CD4-positive, alpha-beta T cell treated with Interleukin-17A for 1 hour (primary cell): ENCODE results near the gene PCDHB5.
"Not testable (repeated sequence)": the region's sequence is repeated elsewhere in the genome, so short reads cannot be mapped to it uniquely, and the experiment has no call there.

Experiments
- DNase-seq: peaks from one replicate; pipeline ENCODE4 v3.0.0-alpha.2; 2020

PCDHB5 gene

GRCh38 chr5:141135030-141135717 lies at the start of gene PCDHB5:
Gene PCDHB5, plus strand, starts transcription at chr5:141135206. Its CDS starts 229 bp downstream, at chr5:141135435.
- no peak for DNase-seq

- DNase-seq: no peak
Observed at GRCh38 chr5:141094481-141095262, 40.3 kb upstream of the PCDHB5 start, which contains the start of gene PCDHB2. Gene PCDHB2, plus strand, starts transcription at chr5:141094615. Its CDS starts 176 bp downstream, at chr5:141094791.

- no peak for DNase-seq
Observed at GRCh38 chr5:141095263-141095641, 39.8 kb upstream of the PCDHB5 start.

GRCh38 chr5:141096181-141096580 lies 38.8 kb upstream of the PCDHB5 start:
- DNase-seq: not testable (repeated sequence)

GRCh38 chr5:141096586-141096985 lies 38.4 kb upstream of the PCDHB5 start:
- DNase-seq: not testable (repeated sequence)

GRCh38 chr5:141100243-141100805 lies 34.7 kb upstream of the PCDHB5 start, which contains the start of gene PCDHB3:
Gene PCDHB3, plus strand, starts transcription at chr5:141100473. Its CDS starts 177 bp downstream, at chr5:141100650.
- no peak for DNase-seq

- no peak for DNase-seq
Observed at GRCh38 chr5:141101059-141101458, 33.9 kb upstream of the PCDHB5 start.

GRCh38 chr5:141102070-141102469 lies 32.9 kb upstream of the PCDHB5 start:
- DNase-seq: not testable (repeated sequence)

- not testable (repeated sequence) for DNase-seq
Observed at GRCh38 chr5:141102471-141102870, 32.5 kb upstream of the PCDHB5 start.

- DNase-seq: no peak
Observed at GRCh38 chr5:141105350-141105749, 29.7 kb upstream of the PCDHB5 start.

- no peak for DNase-seq
Observed at GRCh38 chr5:141119250-141119649, 15.8 kb upstream of the PCDHB5 start.

- DNase-seq: no peak
Observed at GRCh38 chr5:141121563-141121962, 13.4 kb upstream of the PCDHB5 start, which contains the start of gene PCDHB4. Gene PCDHB4, plus strand, starts transcription at chr5:141121818. Its CDS starts 181 bp downstream, at chr5:141121999.

GRCh38 chr5:141121985-141122384 lies 13.0 kb upstream of the PCDHB5 start:
- DNase-seq: no peak

- not testable (repeated sequence) for DNase-seq
Observed at GRCh38 chr5:141123396-141124135, 11.4 kb upstream of the PCDHB5 start.

GRCh38 chr5:141127305-141127704 lies 7.7 kb upstream of the PCDHB5 start:
- DNase-seq: no peak

- no peak for DNase-seq
Observed at GRCh38 chr5:141135718-141136266, 786 bp downstream of the PCDHB5 start.

GRCh38 chr5:141137346-141137745 lies 2.3 kb downstream of the PCDHB5 start:
- not testable (repeated sequence) for DNase-seq

GRCh38 chr5:141149812-141150211 lies 14.8 kb downstream of the PCDHB5 start, which contains the start of gene PCDHB6:
Gene PCDHB6, plus strand, starts transcription at chr5:141150057. Its CDS starts 201 bp downstream, at chr5:141150258.
- DNase-seq: no peak

- DNase-seq: no peak
Observed at GRCh38 chr5:141150224-141150992, 15.4 kb downstream of the PCDHB5 start.

GRCh38 chr5:141150993-141151325 lies 16.0 kb downstream of the PCDHB5 start:
- DNase-seq: no peak

- DNase-seq: not testable (repeated sequence)
Observed at GRCh38 chr5:141151632-141152031, 16.6 kb downstream of the PCDHB5 start.

GRCh38 chr5:141152096-141152495 lies 17.1 kb downstream of the PCDHB5 start:
- not testable (repeated sequence) for DNase-seq
